Activated T-cell treated with anti-CD3 and anti-CD28 coated beads for 4 hours (primary cell): Measurements from ENCODE around the gene CYB561D1.

Experiments used
- DNase-seq: peaks from one replicate; pipeline ENCODE4 v3.0.0-alpha.2; 2020

CYB561D1 gene

GRCh38 chr1:109502364-109502851 lies 8.5 kb downstream of the CYB561D1 start:
- peak; percentile 19 for DNase-seq

DNA sequence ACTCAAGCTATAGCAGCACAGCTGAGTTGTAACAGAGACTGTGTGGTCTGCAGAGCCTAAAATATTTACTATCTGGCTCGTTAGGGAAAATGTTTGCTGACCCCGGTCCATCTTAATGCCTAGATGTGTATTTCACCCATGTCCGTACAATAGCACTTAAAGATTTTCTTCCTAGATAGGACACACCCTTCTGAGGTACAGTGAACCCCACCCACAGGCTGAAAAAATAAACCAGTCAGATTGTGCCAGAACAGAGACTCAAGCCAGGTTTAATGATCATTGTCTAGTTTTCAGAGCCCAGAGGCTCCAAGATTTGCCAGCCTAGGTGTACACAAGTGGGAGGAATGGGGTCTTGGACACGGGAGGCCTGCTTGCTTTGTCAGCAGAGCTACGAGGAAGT lies 10.0 kb downstream of the CYB561D1 start:
- no peak for DNase-seq

GRCh38 chr1:109504974-109505373 lies 11.1 kb downstream of the CYB561D1 start:
- DNase-seq, result no peak

- DNase-seq, result no peak
Observed at GRCh38 chr1:109508001-109508872, 14.3 kb downstream of the CYB561D1 start.

- no peak for DNase-seq
Observed at GRCh38 chr1:109508873-109509175, 14.9 kb downstream of the CYB561D1 start.

DNA sequence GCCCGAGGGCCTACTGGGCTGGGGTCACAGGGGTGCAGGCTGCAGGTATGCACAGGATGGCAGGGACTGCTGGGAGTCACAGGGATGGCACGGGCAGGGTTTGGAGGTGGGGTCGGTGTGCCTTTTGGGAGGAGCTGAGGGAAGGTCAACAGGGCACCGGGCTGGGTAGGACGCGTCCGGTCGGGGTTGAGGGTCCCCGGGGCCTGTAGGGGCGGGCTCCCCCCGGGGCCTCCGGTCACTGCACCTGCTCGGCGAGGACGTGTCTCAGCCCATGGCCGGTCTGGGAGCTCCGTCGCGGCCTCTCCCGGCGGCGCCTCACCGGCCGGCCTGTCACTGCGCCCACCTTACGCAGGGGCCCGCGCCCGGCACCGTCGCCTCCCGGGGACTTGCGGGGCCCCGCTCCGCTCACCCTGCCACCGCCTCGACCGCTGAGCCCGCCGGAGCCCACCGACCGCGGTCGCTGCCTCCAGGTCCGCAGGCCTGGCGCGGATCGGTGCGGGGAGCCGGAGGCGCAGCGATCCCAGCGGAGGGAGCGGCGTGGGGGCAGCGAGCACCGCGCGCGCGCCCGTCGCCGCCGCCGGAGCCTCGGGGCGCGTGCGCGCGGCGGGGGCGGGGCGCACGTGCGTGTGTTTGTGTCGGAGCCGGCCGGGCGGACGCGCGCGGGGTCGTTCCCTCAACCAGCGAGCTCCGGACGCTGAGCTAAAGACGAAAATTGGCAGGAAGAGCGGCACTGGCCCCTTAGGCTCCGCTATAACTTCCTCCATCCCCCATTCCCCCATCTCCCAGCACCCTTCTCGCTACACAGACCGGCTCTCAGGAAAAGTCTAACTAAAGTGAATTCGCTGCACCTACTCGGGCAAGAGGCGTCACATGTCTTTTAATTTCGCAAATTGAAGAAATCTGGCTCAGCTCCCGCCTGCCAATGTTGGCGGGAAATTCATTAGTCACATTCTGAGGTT lies 15.6 kb downstream of the CYB561D1 start, which contains the start of gene AMIGO1:
AMIGO1 (minus strand) TSS at position 552 of the 959 bp plus-strand sequence. CDS start 815 bp downstream, outside the sequence.
- peak; percentile 46 for DNase-seq

DNA sequence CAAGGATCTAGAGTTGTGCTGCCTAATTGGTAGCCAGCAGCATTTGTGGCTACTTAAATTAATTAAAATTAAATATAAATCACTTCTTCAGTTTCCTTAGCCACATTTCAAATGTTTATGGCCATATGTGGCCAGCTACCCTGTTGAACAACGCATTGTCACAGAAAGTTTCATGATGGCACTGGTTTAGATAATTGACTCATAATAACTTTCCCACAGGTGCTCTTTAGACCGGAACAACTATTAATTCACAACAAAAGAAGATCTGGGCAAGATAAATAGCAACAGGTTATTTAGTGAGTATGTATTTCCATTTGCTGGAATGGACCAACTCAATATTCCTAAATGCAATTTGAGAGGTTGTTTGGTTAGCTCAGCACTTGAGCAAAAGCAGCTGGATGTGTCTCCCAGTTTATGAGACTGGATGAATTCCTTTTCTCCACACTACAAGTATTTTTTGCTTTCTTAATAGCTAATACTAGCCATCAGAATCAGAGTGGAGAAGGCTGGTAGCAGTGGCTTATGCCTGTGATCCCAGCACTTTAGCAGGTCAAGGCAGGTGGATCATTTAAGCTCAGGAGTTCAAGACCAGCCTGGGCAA lies 19.3 kb downstream of the CYB561D1 start:
- DNase-seq, result no peak

DNA sequence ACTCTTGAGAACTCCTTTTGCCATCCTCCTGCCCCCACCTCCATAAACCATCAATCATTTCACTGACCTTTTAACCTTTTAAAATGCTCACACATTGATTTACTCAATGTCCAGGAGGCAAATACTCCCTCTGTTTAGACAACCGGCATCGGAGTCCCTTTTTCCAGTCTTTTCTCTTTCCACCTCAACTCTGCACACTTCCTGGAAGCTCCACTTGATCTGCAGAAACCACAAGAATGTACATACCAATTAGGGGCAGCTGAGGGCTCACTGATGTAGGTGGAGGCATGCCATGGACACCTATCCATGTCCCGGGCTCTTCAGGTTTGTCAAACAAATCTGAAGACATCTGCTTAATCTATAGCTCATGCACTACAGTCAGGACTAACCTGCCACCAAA lies 21.0 kb downstream of the CYB561D1 start:
- no peak for DNase-seq

DNA sequence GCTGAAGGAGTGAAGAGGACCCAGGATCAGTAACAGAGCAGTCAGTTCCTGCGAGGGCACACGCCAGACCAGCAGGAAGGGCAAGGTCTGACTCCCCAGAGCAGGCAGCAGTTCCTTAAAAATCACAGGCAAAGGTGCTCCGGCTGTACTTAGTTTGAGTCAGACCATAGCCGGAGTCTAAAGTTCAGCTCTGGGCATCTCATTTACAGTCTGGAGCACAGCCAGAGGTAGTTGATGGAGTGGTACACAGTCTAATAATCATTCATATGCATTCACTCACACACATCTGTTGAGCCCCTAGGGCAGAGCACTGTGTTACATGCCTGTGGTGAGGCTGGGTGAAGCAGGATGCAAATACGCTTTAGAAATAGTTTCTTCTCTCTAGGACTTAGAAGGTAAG lies 23.0 kb downstream of the CYB561D1 start:
- no peak for DNase-seq

GRCh38 chr1:109517337-109517736 lies 23.4 kb downstream of the CYB561D1 start:
- DNase-seq, result no peak

DNA sequence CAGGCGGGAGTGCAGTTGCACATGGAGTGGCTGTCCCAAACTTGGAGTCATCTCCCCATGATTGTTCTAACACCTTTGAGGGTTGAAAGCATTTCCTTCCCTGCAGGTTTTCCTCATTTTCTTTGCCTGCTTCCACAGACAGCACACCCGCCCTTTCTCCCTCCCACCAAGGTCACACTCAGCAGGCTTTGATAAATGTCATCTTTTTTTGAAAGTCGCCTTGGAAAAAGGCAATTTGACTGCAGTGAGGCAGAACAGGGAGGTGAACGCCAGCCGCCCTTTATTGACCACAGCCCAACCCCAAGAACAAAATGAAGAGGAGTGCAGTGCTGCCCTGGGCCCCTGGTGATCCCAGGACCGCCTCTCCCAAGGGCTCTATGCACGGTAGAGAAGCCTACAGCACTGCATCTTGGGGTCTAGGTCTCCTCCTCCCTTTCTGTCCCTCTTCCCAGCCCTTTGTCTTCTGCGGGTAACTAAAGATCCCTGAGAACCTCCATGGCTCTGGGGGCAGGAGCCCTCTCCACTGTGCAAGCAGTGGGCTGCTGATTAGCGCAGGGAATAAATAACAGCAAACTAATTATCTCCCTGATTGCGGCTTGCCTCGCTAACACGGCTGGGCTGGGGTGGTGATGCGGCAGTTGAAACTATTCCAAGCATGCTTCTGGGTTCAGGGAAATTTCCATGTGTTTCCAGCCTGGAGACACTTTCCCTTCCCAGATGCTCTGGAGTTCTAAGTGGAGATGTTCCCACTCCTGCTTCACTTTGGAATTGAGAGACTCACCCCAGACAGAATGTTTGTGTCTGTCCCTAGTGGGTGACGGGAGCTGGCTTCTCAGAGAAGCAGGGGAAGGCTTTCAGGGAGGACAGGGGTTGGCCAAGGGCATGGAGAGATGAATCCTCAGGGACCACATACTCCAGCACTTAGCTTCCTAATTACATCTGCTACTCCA lies 27.4 kb downstream of the CYB561D1 start:
- no peak for DNase-seq

DNA sequence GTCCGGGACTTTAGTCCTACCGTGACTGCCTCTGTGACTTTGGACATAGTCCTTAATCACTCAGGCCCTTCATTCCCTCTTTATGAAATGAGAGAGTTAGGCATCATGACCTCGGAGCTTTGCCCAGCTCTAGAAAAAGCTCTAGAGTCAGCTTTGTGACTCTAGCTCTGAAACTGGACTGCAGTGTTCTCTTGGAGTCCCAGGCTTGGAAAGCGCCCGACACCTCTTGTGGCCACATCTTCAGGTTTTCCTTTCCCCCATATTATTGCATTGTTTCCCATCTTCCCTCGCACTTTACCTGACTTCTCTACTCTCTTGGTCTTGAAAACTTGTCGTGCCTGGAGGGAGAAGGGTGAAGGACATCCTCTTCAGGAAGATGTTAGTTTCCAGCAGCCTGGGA lies 28.1 kb downstream of the CYB561D1 start:
- no peak for DNase-seq

GRCh38 chr1:109523706-109524105 lies 29.8 kb downstream of the CYB561D1 start:
- no peak for DNase-seq

- DNase-seq, result no peak
Observed at GRCh38 chr1:109527098-109527811, 33.4 kb downstream of the CYB561D1 start.

DNA sequence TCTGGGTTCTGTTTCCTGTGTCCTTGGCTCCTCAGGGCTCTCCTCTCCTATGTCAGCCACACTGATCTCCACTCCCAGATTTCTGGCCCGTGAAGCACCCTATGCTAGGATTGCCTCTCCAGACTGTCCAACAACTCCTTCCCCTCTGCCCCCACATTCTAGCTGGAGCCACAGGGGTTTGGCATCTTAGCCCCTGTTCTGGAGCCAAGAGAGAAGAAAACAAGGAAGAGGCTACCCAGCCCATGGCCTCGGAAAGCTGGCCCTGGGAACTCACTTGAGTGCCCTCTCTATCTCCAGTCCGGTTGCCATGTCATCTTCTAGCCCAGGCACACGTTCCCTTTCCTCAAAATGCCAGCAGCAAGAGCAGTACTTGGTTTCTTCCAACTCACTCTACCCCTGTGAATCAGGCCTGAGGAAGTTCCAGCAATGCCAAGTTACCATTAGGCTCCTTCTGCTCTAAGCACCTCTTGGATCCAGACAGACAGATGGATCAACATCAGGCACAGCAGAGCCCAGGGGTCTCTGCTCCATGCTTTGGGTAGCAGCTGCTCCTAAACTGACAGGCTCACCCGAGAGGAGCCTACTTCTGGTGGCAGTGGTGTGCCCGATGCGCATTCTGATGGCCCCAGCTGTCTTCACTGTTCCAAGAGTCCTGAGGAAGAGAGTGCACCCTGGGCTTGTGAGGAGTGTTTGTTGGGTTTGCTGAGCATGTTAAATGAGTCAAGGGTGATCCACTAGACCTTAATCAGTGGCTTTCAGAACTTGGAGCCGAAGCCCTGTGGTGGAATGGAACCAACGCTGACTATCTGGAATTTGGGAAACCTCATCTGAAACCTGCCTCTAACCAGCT lies 34.2 kb downstream of the CYB561D1 start:
- DNase-seq, result no peak

- DNase-seq, result no peak
Observed at GRCh38 chr1:109528712-109529111, 34.8 kb downstream of the CYB561D1 start.

DNA sequence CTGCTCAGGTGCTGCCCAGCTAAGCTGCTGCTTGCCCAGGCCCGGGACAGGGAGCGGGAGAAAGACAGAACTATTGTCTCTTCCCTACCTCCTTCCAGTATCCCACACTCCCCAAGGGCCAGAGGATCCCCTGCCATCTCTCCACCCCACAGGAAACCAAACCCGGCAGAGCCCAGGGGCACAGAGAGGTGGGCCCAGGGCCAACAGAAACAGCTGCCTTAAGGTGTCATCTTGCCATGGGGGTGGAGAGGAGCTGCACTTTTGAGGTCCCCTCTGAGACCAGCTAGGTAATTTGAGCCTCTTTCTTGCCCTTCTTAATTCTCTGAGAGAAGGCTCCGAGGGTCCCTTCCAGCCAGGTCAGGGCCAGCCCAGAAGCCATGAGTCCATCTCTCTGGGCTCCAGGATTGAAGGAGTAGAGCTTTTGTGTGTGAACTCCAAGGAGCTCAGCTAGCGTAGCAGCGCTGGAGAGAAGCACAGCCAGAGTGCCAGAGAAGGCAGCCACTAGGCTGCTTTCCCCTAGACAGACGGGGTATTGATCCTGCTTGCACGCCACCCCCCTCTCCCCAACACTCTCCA lies 36.1 kb downstream of the CYB561D1 start:
- no peak for DNase-seq

DNA sequence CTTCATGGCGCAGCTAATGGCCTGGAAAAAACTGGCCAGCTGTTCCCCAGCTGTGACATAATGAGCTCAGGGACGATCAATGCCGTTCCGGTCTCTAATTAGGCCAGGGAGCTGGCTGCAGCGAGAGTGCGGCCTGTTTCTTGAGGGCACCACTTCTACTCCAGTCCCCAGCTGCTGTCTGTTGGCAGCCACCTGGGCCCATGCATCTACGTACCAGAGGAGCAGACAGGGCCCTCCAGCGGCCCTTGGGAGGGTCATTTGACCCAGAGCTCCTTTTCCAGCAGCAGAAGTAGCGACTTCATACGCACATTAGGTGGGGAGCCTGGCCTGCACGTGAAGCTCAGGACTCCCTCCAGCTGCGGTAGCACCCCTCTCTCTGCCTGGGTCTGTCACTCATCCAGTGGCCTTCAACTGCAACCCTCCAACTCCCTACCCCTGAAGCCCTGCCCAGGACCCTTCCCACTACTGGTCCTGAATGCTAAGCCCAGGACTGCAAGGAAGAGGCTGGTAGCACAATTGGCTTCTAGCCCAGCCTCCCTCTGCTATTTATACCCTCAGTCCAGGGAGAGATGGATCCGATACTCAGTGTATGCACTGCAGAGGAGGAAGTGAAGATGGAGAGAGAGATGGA lies 36.7 kb downstream of the CYB561D1 start:
- no peak for DNase-seq

DNA sequence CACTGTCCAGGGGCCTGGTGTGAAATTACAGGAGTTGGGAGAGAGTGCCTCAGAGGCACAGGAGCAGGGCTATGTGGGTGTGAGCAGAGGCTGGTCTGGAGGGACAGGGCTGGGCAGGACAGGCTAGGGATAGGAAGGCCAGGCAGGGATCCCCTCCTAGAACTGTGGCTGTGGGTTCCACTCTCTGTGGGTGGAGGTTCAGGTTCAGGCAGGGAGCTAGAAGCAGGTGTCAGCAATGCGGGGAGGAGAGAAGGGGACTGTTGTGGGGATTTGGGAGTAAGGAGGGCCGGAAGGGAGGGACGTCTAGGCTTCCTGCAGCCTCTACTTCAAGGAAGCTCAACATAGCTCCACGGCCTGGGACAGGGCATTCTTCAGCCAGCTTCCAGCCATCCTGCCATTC lies 37.5 kb downstream of the CYB561D1 start:
- no peak for DNase-seq
